Measurements from ENCODE around the gene MIB2. TPM values are rescaled to one million over a fixed set of nuclear protein-coding genes. Genes with fewer than 3 reads are reported as not detected.
A peak's percentile ranks its signal among the peaks of the same experiment; 100 is the strongest.
"Not testable (repeated sequence)": the region's sequence is repeated elsewhere in the genome, so short reads cannot be mapped to it uniquely, and the experiment has no call there.

MIB2 gene
- total RNA-seq, 4 donors from 2014 or later = 80.0 to 99.8 (median 96.6) TPM

GRCh38 chr1:1648265-1648664, 33.0 kb downstream of the MIB2 start:
- H3K4me3 ChIP-seq; H3K27ac ChIP-seq; H3K9me3 ChIP-seq; H3K27me3 ChIP-seq; DNase-seq; H3K4me1 ChIP-seq; intact Hi-C loops (cut with DNase I): not testable (repeated sequence)
- 91 to 93% methylated on average over 11 of the region's 11 CpGs for WGBS, 2 donors
- peaks cover 12 to 77% (median 23%) of the 10 kb centered on the region in 3 donors for H3K36me3 ChIP-seq

DNA sequence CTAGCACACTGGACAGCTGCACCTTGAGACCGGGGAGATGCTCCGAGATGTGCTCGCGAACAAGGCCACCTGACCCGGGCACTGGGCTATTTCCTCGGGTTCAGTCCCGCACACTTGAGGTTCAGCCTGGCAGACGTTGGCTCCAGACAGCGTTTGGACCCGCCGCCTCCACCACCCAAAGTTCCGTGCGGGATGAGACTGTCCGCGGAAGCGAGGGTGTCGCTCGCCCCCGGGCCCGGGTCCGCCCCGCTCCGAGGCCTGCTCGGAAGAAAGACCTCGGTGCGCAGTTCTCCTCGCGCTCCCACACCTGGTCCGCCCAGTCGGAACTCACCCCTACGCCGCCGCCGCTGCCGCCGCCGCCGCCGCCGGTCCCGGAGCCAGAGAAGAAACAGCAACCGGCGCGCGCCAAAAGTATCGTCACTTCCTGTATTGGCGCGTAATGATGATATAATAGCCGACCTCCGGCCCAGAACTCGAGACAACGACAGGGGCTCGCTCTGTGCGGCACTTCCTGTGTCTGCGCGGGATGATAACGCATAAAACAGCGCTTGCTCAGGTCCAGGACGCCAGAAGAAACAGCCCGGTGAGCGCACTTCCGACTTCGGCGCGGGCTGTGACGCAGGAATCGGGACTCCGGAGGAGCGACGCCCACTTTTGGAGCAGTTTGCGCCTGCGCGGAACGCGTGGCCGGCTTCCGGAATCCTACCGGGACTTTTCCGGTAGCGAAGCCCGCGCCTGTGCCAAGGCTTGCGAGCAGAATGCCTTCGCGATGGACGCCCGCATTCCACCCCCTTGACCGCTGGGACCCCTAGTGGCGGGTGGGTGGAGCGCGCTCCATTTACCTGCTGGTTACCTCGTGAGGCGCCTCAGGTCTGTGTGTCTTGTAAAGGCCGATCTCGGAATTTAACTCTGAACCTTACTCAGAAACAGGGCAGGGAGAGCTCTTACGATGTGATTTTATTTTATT, 43.6 kb downstream of the MIB2 start, which contains the start of gene CDK11B:
TSS of gene CDK11B (minus strand) at position 422 of the 967 bp plus-strand sequence. CDS start 1,519 bp downstream, outside the sequence.
- peaks cover 2 to 26% (median 2%) of the 10 kb centered on the region in 3 donors for H3K4me1 ChIP-seq
- peak within 1 kb of the TSS; percentile 96 to 99 (median 96) for H3K27ac ChIP-seq
- intact Hi-C loops (cut with DNase I); H3K9me3 ChIP-seq; H3K27me3 ChIP-seq: not testable (repeated sequence)
- DNase-seq = peak; percentile 35
- peaks cover 10 to 33% (median 14%) of the 10 kb centered on the region in 3 donors for H3K36me3 ChIP-seq
- WGBS, 2 donors = no CpG with 5 or more reads among the region's 96 CpGs
- peak within 1 kb of the TSS; percentile 47 to 80 (median 71) for H3K4me3 ChIP-seq
- TF ChIP-seq, protein P1, sequence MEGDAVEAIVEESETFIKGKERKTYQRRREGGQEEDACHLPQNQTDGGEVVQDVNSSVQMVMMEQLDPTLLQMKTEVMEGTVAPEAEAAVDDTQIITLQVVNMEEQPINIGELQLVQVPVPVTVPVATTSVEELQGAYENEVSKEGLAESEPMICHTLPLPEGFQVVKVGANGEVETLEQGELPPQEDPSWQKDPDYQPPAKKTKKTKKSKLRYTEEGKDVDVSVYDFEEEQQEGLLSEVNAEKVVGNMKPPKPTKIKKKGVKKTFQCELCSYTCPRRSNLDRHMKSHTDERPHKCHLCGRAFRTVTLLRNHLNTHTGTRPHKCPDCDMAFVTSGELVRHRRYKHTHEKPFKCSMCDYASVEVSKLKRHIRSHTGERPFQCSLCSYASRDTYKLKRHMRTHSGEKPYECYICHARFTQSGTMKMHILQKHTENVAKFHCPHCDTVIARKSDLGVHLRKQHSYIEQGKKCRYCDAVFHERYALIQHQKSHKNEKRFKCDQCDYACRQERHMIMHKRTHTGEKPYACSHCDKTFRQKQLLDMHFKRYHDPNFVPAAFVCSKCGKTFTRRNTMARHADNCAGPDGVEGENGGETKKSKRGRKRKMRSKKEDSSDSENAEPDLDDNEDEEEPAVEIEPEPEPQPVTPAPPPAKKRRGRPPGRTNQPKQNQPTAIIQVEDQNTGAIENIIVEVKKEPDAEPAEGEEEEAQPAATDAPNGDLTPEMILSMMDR (IDR thresholded peaks at IDR 0.05) = peak in 3 of 6 experiments; percentile 23 to 47 (median 42)
- TF ChIP-seq POLR2A (IDR thresholded peaks at IDR 0.05) = peak in 3 of 4 donors; percentile 27 to 61 (median 41)

- H3K27ac ChIP-seq = peak overlapping the region in 3 of 4 donors; percentile 50 to 69 (median 64)
- intact Hi-C loops (cut with DNase I) = not testable (repeated sequence)
- WGBS, 2 donors = 39 to 67% methylated on average over 3 to 4 of the region's 9 CpGs
Measured at GRCh38 chr1:1662392-1662791, 47.1 kb downstream of the MIB2 start.

DNA sequence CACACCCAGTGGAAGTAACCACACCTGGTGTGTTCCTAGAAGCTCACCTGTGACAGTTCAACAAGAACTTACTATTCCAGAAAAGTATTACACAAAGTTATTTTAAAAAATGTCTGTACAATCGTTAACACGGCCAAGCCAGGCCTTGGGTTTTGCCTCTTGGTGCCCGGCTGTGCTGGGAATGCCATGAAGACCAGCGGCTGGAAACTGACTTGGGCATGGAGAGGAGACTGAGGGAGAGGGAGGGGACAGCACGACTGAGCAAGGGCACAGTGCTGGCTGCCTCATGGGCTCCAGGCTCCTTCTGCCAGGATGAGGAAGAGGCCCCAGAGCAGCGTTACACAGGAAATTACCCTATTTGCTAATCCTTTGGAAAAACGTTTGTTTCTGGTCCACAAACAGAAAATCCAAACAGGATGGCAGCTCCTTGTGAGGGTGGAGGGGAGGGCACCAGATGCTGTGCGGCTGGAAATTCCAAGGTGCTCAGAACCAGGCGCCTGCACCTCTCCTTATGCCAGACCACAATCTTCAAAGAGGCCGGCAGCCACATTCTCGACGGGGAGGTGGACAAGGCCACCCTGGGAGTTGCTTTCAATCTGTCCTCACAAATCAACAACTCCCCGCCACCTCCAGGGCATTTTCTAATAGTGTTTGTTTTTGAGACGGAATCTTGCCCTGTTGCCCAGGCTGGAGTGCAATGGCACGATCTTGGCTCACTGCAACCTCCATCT, 47.7 kb downstream of the MIB2 start:
- peak overlapping the region in 3 of 4 donors; percentile 50 to 69 (median 64) for H3K27ac ChIP-seq
- H3K9me3 ChIP-seq; DNase-seq; H3K4me3 ChIP-seq; intact Hi-C loops (cut with DNase I); H3K27me3 ChIP-seq: not testable (repeated sequence)
- WGBS, 2 donors = 70% methylated on average over 9 to 15 of the region's 15 CpGs
- peaks cover 14 to 34% (median 20%) of the 10 kb centered on the region in 3 donors for H3K36me3 ChIP-seq
- peaks cover under 1 to 22% (median 2%) of the 10 kb centered on the region in 3 donors for H3K4me1 ChIP-seq

More at GRCh38 chr1:1662392-1662791, 47.1 kb downstream of the MIB2 start:
- H3K9me3 ChIP-seq, DNase-seq, H3K4me3 ChIP-seq, H3K27me3 ChIP-seq: not testable (repeated sequence)
- Histone ChIP-seq H3K4me1 (peaks cover 2 to 26% (median 2%) of the 10 kb centered on the region in 3 donors), H3K36me3 (peaks cover 14 to 28% (median 20%) of the 10 kb centered on the region in 3 donors)

GRCh38 chr1:1664318-1664717, 49.0 kb downstream of the MIB2 start:
- H3K9me3 ChIP-seq; H3K27me3 ChIP-seq; intact Hi-C loops (cut with DNase I); H3K27ac ChIP-seq; H3K4me3 ChIP-seq; DNase-seq: not testable (repeated sequence)
- 30 to 62% methylated on average over 2 to 3 of the region's 11 CpGs for WGBS, 2 donors
- Histone ChIP-seq H3K4me1 (peaks cover 0 to 20% (median 2%) of the 10 kb centered on the region in 3 donors), H3K36me3 (peaks cover 14 to 47% (median 24%) of the 10 kb centered on the region in 3 donors)

DNA sequence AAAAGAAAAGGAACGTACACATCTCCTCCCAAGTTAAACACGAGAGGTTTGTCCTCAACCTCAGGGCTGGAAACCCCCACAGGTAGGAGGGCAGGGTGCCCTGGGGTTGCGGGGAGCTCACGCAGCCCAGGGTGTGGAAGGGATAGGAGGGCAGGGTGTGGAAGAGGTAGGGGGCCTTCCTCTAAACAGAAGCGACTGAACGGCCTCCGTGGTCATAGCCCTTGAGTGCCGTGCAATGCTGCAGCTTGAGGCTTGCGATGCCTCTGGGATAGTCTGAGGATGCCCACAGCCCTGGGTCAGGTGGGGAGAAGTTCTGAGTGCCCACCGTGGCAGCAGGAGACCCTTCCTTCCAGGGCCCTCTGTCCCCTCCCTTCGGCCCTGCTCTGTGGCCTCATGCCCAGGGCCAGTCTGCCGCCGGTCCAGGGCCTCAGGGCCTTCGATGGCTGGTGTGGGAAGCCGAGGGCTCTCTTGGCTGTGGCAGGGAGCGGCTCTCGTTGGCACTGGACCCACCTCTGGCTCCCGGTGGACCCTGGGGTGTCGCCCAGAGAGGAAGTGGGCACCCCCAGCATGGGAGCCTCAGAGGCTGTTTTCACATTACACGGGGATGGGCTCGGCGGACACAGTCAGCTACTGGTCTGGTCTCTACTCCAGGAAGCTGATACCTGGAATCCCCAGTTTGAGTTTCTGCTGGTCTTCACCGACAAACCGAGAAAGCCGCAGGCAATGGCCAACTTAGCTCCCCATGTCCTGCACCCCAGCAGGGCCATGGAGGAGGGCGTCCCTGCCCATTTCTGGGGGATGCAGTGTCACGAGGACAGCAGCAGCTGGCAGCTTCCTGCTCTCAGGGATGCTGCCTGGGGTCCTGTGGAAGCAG, 49.9 kb downstream of the MIB2 start:
- Histone ChIP-seq H3K27ac (no peak overlapping the region), H3K36me3 (peaks cover 19 to 55% (median 27%) of the 10 kb centered on the region in 3 donors)

More for the DNA sequence above, 49.9 kb downstream of the MIB2 start:
- DNase-seq = no peak
- H3K4me3 ChIP-seq = no peak overlapping the region
- no peaks in the 10 kb centered on the region for H3K9me3 ChIP-seq
- H3K27me3 ChIP-seq = no peaks in the 10 kb centered on the region
- H3K4me1 ChIP-seq = peaks cover 0 to 12% (median 0%) of the 10 kb centered on the region in 3 donors
- WGBS, 2 donors = 89 to 93% methylated on average over 7 to 16 of the region's 27 CpGs
- intact Hi-C loops (cut with DNase I) = no loop called here
- no peak for TF ChIP-seq POLR2A (IDR thresholded peaks at IDR 0.05)
- TF ChIP-seq, protein P1 (IDR thresholded peaks at IDR 0.05) = no peak

All from esophagus squamous epithelium (tissue), 5 donors.